ENCODE data around the gene TMEM81.

TMEM81 gene

GRCh38 chr1:205082431-205082830 lies 1.8 kb downstream of the TMEM81 start:
- Histone ChIP-seq H2AFZ (ENCODE audit: low read length) (no peak overlapping the region), H3K27ac (ENCODE audit: low read depth, low read length, poor library complexity, severe bottlenecking) (no peak overlapping the region), H3F3A (ENCODE audit: insufficient read depth, low read length) (no peaks in the 10 kb centered on the region; the same call in 1 of the 2 replicates), H3K9ac (ENCODE audit: low read length) (no peak overlapping the region), H3K27me3 (ENCODE audit: insufficient read depth, low read length) (no peaks in the 10 kb centered on the region), H3K4me1 (ENCODE audit: insufficient read depth, low read length, severe bottlenecking) (no peaks in the 10 kb centered on the region), H3K79me2 (ENCODE audit: insufficient read depth, low read length) (no peaks in the 10 kb centered on the region), H3K9me3 (ENCODE audit: low read length) (no peaks in the 10 kb centered on the region), H3K9me2 (ENCODE audit: low read depth, low read length) (no peaks in the 10 kb centered on the region), H3K4me2 (ENCODE audit: low read length) (no peak overlapping the region), H4K20me1 (ENCODE audit: insufficient read depth, low read length) (no peaks in the 10 kb centered on the region), H3K36me3 (ENCODE audit: insufficient read depth, low read length) (peaks cover 31% of the 10 kb centered on the region), H3K4me3 (ENCODE audit: low read depth, low read length, poor library complexity, severe bottlenecking) (no peak overlapping the region)
- TF ChIP-seq CTCF (IDR thresholded peaks at IDR 0.05; ENCODE audit: low read length) (no peak), EZH2 (IDR thresholded peaks at IDR 0.05; ENCODE audit: borderline replicate concordance, low read length) (no peak)

- Histone ChIP-seq H2AFZ (ENCODE audit: low read length) (no peak overlapping the region), H3K27ac (ENCODE audit: low read depth, low read length, poor library complexity, severe bottlenecking) (no peak overlapping the region), H4K20me1 (ENCODE audit: insufficient read depth, low read length) (no peaks in the 10 kb centered on the region), H3K9ac (ENCODE audit: low read length) (no peak overlapping the region), H3K9me3 (ENCODE audit: low read length) (no peaks in the 10 kb centered on the region), H3F3A (ENCODE audit: insufficient read depth, low read length) (no peaks in the 10 kb centered on the region), H3K4me3 (ENCODE audit: low read depth, low read length, poor library complexity, severe bottlenecking) (no peak overlapping the region), H3K9me2 (ENCODE audit: low read depth, low read length) (no peaks in the 10 kb centered on the region), H3K79me2 (ENCODE audit: insufficient read depth, low read length) (no peaks in the 10 kb centered on the region), H3K4me1 (ENCODE audit: insufficient read depth, low read length, severe bottlenecking) (no peaks in the 10 kb centered on the region), H3K4me2 (ENCODE audit: low read length) (no peak overlapping the region), H3K27me3 (ENCODE audit: insufficient read depth, low read length) (no peaks in the 10 kb centered on the region), H3K36me3 (ENCODE audit: insufficient read depth, low read length) (0 out of 2 replicates have a peak, but pooled peaks cover 3% of the 10 kb centered on the region)
- TF ChIP-seq EZH2 (IDR thresholded peaks at IDR 0.05; ENCODE audit: borderline replicate concordance, low read length), result no peak
- no peak for TF ChIP-seq CTCF (IDR thresholded peaks at IDR 0.05; ENCODE audit: low read length)
Observed at GRCh38 chr1:205077934-205078311, 6.3 kb downstream of the TMEM81 start.

GRCh38 chr1:205077158-205077933 lies 6.9 kb downstream of the TMEM81 start:
- H3K9me3 ChIP-seq (ENCODE audit: low read length), result no peaks in the 10 kb centered on the region
- H3K4me1 ChIP-seq (ENCODE audit: insufficient read depth, low read length, severe bottlenecking), result no peaks in the 10 kb centered on the region
- no peak overlapping the region for H3K27ac ChIP-seq (ENCODE audit: low read depth, low read length, poor library complexity, severe bottlenecking)
- no peak overlapping the region for H3K4me3 ChIP-seq (ENCODE audit: low read depth, low read length, poor library complexity, severe bottlenecking)
- 0 out of 2 replicates have a peak, but pooled peaks cover 1% of the 10 kb centered on the region for H3K36me3 ChIP-seq (ENCODE audit: insufficient read depth, low read length)
- no peaks in the 10 kb centered on the region for H3K9me2 ChIP-seq (ENCODE audit: low read depth, low read length)
- H3F3A ChIP-seq (ENCODE audit: insufficient read depth, low read length), result no peaks in the 10 kb centered on the region
- TF ChIP-seq EZH2 (IDR thresholded peaks at IDR 0.05; ENCODE audit: borderline replicate concordance, low read length) (no peak), CTCF (IDR thresholded peaks at IDR 0.05; ENCODE audit: low read length) (no peak)
- H2AFZ ChIP-seq (ENCODE audit: low read length), result no peak overlapping the region
- H3K27me3 ChIP-seq (ENCODE audit: insufficient read depth, low read length), result no peaks in the 10 kb centered on the region
- no peak overlapping the region for H3K4me2 ChIP-seq (ENCODE audit: low read length)
- no peak overlapping the region for H3K9ac ChIP-seq (ENCODE audit: low read length)
- no peaks in the 10 kb centered on the region for H3K79me2 ChIP-seq (ENCODE audit: insufficient read depth, low read length)
- H4K20me1 ChIP-seq (ENCODE audit: insufficient read depth, low read length), result no peaks in the 10 kb centered on the region

All from OCI-LY1 (cell line).